GM18507 (cell line): ENCODE measurements around the gene ATP2B3.

ENCODE experiments used
- DNase-seq: peaks from one replicate; pipeline ENCODE4 v3.0.0; 2011; ENCODE audit warnings: low read depth; ENCODE audit not compliant: insufficient read length; ENCODE audit errors: extremely low spot score
- FAIRE-seq: peaks from 2 replicates; lab custom pipeline; 2011; peaks lifted over from hg19 to GRCh38; lab: Jason Lieb, UNC

ATP2B3 gene

DNA sequence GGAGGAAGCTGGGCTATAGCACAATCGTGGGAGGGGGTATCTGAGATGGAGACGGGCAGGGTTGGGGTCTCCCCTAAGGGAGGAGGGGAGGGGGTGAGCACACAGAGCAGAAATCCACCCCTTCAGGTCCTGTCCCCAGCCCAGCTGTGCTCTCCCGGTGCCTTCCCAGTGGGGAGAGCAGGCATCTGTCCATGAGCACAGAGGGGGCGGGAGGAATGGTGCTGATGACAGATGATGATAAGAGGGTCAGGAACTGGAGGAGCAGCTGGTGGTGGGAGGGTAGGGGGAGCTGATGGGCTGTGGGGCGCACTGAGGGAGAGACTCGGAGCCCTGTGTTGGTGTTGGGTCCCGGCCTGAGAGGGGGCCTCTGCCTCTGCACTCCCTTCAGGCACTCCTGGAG is 8.6 kb downstream of the ATP2B3 start:
- no peak for FAIRE-seq
- DNase-seq = no peak

GRCh38 chrX:153526801-153527200 is 9.4 kb downstream of the ATP2B3 start:
- DNase-seq (no peak), FAIRE-seq (no peak)

GRCh38 chrX:153527208-153527607 is 9.8 kb downstream of the ATP2B3 start:
- DNase-seq = no peak
- no peak for FAIRE-seq

DNA sequence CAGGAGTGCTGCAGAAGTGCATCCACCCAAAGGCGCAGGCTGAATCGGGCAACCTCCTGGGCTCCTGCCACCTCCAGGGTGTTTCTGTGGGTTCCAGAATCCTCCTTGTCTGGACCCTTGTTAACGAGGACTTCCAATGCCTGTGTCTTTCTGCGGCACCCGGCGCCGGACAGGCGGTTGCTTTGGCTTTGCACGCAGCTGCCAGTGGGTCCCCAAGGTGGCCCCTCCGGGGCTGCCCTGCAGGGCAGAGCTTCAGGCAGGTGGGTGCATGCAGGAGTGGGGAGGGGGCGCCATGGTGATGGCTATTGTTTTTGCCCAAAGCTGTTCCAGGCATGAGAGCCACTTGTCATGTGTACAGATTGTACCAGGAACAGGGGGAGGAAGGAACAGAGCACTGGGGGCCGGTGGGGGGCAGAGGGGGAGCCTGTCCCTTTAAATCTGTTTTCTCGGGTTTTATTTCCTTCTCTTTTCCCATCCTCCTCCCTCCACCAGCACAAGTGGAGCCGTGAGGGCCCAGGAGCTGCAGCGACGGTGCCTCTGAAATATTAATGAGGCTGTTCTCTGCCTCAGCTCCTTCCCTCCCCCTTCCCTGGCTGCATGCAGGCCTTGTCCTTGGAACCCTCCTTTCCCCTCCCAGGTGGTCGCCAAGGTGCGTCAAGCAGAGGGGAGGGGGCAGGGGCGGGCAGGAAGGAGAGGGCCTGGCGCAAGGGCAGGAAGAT is 13.1 kb downstream of the ATP2B3 start:
- FAIRE-seq = no peak
- DNase-seq = no peak

DNA sequence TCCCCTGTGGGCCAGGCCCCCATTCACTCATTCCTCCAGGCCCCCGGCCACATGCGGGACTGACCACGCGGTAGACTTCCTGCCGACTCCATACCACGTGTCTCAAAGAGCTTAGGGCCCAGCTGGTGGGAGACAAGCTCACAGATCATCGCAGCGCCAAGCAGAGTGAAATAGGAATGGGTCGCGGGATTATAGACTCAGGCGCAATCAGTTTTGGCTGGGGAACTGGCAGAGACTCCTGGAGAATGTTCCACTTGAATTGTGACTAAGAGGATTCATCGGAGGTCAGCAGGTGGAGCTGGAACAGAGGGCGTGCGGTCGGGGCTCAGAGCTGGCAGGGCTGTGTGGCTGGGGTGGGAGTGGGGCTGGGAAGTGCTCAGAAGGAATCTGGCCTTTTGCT is 15.6 kb downstream of the ATP2B3 start:
- FAIRE-seq (no peak), DNase-seq (no peak)

- FAIRE-seq = no peak
- DNase-seq = no peak
These were observed 19.6 kb downstream of the ATP2B3 start for GRCh38 chrX:153537080-153537479.

- DNase-seq (no peak), FAIRE-seq (no peak)
These were observed 20.3 kb downstream of the ATP2B3 start for GRCh38 chrX:153537526-153538295.

DNA sequence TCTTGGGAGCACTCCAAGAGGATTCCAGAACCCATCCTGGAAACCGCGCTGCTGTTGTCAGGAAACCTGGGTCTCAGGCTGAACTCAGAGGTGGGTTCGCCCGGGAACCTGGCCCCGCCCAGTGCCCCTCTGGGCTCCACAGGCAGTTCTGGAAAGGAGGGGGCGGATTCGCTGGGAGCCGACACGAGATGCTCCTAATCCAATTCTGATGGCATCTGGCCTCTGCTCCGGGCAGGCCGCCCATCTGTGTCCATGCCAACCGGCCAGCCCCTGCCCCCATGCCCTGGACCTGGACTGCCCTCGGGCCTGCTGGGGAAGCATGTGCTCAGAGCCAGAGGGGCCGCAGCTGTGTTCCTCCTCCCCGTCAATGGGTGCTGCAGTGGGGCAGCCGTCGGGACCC is 21.0 kb downstream of the ATP2B3 start:
- DNase-seq (no peak), FAIRE-seq (no peak)

GRCh38 chrX:153539171-153539978 is 21.9 kb downstream of the ATP2B3 start:
- DNase-seq (peak; percentile 43), FAIRE-seq (peak; percentile 68)

GRCh38 chrX:153539979-153540358 is 22.5 kb downstream of the ATP2B3 start:
- no peak for DNase-seq
- FAIRE-seq = no peak

DNA sequence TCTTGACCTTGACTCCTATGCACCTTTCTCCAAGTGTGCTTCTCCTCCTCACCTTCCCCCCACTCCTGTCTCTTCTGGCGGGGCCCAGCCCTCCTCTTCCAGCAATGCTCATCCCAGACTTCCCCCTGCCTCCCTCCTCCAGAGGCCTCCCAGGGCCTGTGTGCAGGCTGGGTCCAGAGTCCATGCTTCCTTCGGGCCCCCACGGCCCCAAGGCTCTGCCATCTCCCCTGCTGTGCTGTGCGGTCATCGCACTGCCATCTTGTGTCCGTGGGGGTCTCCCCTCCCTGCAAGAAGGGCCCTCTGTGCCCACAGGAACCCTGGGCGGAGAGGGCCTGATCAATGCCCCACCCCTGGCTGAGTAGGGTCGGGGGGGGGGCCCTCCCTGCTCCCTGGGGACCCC is 27.3 kb downstream of the ATP2B3 start:
- no peak for DNase-seq
- no peak for FAIRE-seq

DNA sequence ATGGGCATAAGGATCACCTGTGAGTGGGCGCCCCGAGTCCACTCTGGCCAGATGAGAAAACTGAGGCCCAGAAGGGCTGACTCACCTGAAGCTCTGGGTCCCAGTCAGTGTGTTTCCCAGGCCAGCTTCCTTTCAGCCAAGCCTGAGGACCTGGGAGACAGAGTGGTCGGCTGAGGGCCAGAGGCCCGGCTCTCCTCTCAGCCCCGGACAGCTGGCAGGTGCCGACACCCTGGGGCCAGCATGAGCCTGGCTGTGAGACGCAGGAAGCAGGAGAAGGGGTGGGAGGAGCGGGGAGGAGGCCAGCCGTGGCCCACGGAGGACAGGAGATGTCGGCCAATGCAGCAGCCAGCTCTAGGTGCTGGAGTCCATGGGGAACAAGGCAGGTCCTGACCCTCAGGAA is 28.9 kb downstream of the ATP2B3 start:
- FAIRE-seq (no peak), DNase-seq (no peak)

GRCh38 chrX:153547195-153547594 is 29.8 kb downstream of the ATP2B3 start:
- no peak for FAIRE-seq
- no peak for DNase-seq

- no peak for DNase-seq
- FAIRE-seq = no peak
These were observed 31.8 kb downstream of the ATP2B3 start for GRCh38 chrX:153549231-153549630.

DNA sequence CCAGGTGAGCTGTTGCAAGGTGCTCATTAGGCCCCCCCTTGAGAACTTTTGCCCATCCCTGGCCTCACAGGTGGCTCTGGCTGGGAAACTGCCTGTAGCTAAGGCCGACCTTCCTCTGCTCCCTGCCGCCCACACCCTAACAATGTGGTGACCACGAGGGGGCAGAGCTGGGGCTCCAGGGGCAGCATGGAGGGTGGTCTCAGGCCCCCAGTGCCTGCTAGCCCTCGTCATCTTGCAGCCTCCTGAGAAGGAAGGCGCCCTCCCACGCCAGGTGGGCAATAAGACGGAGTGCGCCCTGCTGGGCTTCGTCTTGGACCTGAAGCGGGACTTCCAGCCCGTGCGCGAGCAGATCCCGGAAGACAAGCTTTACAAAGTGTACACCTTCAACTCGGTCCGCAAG is 32.4 kb downstream of the ATP2B3 start:
- DNase-seq (no peak), FAIRE-seq (no peak)

GRCh38 chrX:153551135-153551534 is 33.7 kb downstream of the ATP2B3 start:
- no peak for DNase-seq
- no peak for FAIRE-seq

GRCh38 chrX:153554519-153555167 is 37.2 kb downstream of the ATP2B3 start:
- DNase-seq (peak; percentile 40), FAIRE-seq (peak; percentile 85)

GRCh38 chrX:153556767-153557166 is 39.3 kb downstream of the ATP2B3 start:
- DNase-seq (no peak), FAIRE-seq (no peak)

DNA sequence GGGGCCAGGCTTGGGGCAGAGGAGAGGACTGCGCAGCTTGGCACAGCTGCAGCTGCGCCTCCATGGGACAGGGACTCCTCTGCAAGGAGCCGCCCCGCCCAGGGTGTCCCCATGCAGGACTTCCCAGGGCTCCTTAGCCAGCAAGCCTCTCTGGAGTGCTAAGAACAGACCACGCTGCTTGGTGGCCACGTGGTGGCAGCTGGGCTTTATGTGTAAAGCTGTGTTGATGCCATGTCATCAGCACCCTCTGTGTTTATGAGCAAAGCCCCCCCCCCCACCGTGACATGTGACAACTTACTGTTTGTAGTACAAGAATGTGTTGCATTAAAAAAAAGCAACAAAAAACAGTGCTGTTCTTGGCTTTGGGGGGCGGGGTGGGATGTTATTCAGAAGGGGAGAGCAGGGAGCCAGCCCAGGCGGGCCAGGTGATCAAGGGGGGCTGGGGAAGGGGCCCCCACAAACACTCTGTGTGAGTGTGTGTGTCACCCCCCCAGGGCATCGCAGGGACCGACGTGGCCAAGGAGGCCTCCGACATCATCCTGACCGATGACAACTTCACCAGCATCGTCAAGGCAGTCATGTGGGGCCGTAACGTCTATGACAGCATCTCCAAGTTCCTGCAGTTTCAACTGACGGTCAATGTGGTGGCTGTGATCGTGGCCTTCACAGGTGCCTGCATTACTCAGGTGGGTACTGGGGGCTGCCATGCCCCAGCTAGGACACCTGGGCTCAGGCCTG is 40.3 kb downstream of the ATP2B3 start:
- no peak for FAIRE-seq
- DNase-seq = no peak
